Activated CD4-positive, alpha-beta T cell treated with anti-CD3 and anti-CD28 coated beads, Interleukin-2, Interleukin-4, amounts not matched to agents 100 ng/mL and 50 ng/mL, durations not matched to agents 16 hours and 8 hours (primary cell): ENCODE measurements around the gene MYO7B.
"Not testable (repeated sequence)": the region's sequence is repeated elsewhere in the genome, so short reads cannot be mapped to it uniquely, and the experiment has no call there.

Source experiments
- DNase-seq: peaks from one replicate; pipeline ENCODE4 v3.0.0-alpha.2; 2020; ENCODE audit warnings: low spot score

MYO7B gene

DNA sequence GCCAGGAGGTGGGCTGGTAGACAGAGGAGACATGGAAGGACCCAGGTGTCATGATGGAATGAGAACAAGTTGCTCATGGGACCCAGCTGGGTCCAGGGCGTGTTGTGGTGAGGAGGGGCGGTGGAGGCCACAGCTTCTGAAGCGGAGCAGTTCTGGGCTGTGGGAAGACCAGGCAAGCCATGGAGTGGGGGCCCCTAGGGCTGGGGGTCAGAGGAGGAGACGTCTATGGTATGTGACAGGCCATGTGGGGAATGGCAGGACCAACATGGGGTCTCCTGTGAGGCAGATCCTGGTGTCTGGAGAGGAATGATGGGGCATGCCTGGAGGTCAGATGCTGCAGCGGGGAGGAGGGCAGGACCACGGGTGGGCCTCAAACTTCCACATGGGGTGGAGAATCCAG is 16.9 kb downstream of the MYO7B start:
- no peak for DNase-seq

- no peak for DNase-seq
Measured at GRCh38 chr2:127552846-127553245, 17.4 kb downstream of the MYO7B start.

DNA sequence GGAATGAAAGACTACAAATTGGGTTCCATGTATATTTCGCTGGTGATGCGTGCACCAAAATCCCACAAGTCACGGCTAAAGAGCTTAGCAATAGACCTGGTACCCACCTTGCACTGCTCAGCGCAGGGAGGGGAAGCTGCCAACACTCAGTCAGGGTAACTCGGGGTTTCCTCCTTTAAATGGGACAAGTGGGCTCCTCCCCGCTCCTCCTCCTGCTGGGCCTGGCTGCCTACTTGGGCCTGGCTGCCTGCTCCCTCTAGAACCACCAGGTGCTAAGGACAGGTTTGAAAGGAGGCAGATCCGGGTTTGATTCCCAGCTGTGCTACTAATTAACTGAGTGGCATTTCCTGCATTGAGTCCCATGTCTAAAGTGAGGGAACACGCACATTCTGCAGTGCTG is 23.4 kb downstream of the MYO7B start:
- DNase-seq = no peak

DNA sequence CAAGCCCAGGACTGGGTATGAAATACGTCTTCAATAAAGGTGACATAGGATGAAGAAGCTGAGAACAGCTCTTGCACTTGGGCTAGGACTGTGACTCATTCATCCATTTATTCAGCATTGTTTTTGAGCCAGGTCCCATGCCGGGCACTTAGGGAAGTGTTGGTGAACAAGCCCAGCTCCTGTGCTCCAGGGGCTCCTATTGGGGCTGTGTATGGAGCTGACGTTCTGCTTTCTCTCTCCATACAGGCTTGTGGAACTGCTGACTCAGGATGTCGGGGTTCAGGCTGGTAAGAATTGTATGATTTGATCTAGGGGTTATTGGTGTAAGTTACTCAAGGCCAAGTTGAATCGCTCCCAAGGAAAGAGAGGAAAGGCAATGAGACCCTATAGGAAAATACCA is 24.0 kb downstream of the MYO7B start:
- DNase-seq = no peak

- no peak for DNase-seq
Measured at GRCh38 chr2:127560201-127560930, 24.9 kb downstream of the MYO7B start.

DNA sequence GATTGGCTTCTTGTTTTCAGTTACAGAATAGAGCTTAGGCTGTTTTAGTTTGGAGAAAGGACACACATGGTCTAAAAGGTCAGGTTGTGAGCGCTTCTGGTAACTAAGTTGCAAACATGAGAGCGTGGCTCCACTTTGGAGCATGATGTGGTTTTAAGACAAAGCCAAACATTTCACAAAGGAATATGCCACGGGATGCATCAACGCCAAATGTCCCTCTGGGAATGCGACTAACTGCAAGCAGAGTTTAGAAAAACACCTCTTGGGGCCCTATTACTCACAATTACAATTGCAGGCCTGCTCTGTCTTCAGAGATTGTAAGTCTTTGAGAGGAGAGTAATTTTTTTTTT is 25.4 kb downstream of the MYO7B start:
- DNase-seq = no peak

GRCh38 chr2:127561371-127561770 is 25.9 kb downstream of the MYO7B start:
- DNase-seq = no peak

- DNase-seq = no peak
Measured at GRCh38 chr2:127562936-127563335, 27.5 kb downstream of the MYO7B start.

GRCh38 chr2:127563458-127564428 is 28.3 kb downstream of the MYO7B start:
- peak; percentile 85 for DNase-seq

DNA sequence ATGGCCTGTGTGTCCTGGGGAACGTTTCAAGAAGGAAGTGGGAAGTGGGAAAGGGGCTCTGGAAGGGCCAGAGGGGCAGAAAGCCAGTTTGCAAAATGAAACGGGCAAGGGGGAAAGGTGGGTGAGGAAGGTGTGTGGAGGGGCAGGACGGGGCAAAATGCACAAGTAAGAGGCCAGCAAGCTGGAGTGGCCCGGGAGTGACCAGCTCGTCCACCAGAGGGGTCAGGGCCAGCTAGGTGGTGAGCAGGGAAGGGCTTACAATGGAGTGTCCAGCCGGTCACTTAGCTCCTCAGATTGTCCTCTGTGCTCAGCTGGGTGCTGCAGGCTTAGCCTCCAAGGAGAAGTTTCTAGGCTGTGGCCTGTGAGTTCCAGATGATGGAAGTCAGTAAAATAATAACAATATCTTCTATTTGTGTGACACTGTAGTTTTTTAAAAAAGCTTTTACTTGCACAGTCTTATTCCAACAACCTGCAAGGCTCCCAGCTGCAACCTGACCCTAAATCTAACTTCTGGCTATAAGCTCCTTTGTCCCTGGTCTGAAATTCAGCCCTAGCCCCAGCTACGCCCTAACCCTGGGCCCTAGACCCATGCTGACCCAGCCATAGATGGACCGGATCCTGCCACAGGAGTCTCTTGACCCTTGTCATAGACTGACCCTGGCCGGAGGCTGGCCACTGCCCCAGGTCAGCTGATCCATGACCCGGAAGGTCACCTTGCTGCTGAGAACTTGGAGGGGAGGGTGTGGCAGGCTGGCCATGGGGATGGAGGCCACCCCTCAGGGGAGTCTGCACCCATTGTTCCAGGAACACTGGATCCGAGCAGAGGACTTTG is 29.2 kb downstream of the MYO7B start:
- DNase-seq = no peak

DNA sequence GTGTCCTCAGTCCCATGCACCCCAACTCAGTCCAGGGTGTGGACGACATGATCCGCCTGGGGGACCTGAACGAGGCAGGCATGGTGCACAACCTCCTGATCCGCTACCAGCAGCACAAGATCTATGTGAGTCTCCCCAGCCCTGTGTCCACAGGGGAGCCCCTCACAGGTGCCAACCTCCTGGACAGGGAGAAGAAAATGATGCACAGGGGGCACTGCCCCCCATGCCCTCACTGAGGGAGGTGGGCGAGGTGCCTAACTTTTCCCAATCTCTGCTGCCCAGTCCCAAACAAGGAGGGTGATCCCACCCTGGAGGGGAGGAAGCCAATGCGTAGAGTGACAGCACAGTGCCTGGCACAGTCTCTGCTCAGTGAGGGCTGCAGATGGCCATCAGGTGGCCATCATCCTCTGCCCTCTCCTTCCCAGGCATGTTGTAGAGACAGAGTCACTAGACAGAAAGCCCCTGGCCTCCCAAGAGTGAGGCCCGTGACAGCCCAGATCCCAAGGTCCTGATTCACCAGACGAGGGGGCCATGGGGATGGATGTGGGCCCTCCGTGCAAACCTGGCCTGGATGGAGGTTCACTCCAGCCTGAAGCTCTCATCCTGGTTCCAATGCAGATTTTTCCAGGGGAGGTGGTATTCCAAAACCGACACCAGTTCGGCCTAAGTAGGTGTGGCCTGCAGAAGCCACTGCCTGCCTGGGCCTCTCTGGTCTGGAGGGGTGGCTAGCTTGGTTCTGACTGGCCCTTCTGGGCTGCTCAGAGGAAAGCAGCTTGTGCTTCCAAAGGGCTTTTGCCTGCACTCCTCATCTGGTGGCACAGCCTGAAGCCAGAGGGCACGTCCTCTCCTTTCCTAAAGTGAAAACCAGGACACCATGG is 30.0 kb downstream of the MYO7B start:
- no peak for DNase-seq

DNA sequence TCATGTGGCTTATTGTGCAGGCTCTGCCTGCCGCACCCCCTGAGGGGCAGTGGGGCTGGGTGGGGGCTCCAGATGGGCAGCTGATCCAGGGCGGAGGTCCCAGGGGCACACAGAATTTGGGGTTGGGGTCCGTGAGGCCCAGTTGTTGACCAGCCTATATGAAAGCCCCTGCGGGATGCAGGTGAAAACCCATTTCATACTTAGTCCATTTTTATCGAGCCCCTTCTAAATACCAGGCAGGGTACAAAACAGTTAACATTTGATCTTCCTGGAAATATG is 30.6 kb downstream of the MYO7B start:
- DNase-seq = no peak

GRCh38 chr2:127566576-127566975 is 31.1 kb downstream of the MYO7B start:
- DNase-seq = no peak

GRCh38 chr2:127567351-127567854 is 31.9 kb downstream of the MYO7B start:
- no peak for DNase-seq

GRCh38 chr2:127568128-127568527 is 32.6 kb downstream of the MYO7B start:
- DNase-seq = no peak

GRCh38 chr2:127569666-127570065 is 34.2 kb downstream of the MYO7B start:
- DNase-seq = no peak

DNA sequence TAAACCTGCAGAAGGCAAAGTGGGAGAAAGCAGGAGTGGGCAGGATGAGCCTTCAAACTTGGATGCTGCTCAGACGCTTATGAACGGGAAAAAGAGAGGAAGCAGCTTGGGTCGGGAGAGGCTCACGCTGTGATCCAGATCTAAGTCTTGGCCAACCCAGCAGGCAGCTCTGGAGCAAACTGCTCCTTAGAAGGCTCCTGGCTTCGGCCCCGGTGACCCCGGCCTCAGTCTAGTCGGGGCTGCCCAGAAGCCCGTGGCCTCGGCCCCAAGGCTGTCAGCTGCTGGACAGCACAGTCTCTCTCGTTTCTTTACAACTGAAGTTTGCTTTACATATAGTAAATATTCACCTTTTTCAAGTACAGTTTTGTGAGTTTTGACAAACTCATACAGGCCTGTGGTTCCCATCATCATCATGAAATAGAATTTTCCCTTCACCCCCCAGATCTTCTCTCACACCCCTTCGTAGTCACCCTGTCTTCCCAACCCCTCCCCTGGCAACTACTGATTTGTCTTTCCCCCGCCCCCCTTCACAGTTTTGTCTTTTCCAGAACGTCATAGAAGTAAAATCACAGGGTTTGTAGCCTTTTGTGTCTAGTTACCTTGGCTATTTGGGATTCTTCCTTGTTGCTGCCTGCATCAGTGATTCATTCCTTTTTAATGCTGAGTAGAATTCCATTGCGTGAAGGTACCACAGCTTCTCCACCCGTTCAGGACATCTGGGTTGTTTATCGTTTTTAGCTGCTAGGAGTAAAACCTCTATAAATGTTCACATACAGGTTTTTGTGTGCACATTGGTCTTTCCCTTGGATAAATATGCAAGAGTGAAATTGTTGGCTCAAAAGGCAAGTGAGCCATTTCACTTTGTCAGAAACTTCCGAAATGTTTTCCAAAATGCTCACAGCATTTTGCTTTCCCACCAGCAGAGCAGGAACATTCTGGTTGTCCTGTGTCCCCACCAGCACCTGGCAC is 35.1 kb downstream of the MYO7B start:
- DNase-seq = no peak

DNA sequence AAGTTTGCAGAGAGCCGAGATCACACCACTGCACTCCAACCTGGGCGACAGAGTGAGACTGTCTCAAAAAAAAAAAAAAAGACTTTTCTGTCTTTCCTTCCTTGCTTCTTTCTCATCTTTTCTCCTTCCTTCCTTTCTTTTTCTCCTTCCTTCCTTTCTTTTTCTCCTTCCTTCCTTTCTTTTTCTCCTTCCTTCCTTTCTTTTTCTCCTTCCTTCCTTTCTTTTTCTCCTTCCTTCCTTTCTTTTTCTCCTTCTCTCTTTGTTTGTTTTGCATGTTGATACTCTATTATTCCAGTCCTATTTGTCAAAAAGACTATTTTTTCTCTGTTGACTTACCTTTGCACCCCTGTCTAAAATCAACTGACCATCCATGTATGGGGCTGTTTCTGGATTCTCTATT is 36.9 kb downstream of the MYO7B start:
- DNase-seq = not testable (repeated sequence)

- DNase-seq = no peak
Measured at GRCh38 chr2:127572841-127573240, 37.4 kb downstream of the MYO7B start.

DNA sequence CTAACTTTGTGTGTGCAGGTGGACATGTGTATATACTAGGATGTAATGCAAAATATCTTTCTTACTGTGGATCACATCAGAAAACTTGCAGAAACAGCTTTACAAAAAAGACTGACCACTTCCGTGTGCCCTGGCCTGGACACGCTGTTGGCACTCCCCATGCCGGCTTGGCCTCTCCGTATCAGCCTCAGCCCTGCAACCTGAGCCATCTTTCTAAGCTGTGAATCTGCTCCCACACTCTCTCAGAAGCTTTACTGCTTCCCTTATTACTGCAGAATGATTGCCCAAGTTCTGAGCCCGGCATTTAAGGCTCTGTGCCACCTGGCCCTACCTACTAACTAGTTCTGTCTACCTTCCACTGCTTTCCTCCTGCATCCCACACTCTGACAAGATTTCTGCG is 37.8 kb downstream of the MYO7B start:
- DNase-seq = no peak
